Measurements from ENCODE around the gene FHAD1. TPM values are rescaled to one million over a fixed set of nuclear protein-coding genes. Genes with fewer than 3 reads are reported as not detected.

Gene FHAD1
- total RNA-seq, 1 donor from 2014 or later: 1.7 TPM

DNA sequence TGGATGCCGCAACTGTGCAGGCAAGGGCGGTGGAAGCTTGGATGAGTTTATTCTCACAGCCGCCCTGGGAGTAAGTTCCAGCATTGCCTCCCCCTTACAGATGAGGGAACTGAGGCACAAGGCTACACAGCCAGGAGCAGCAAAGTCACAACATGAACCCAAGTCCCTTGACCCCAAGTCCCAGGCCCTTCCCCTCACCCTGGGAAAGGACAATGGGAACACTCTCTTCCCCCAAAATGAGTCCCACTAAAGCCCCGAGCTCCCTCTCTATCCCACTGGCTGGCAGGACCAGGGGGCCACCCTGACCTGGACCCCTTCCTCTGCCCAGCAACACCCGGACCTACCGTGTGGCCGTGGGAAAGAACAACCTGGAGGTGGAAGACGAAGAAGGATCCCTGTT lies 195.1 kb downstream of the FHAD1 start:
- Mint-ChIP-seq H3K27ac (ENCODE audit: unreplicated experiment) (no peak overlapping the region), H3K36me3 (ENCODE audit: low read depth) (no peaks in the 10 kb centered on the region), H3K9me3 (no peaks in the 10 kb centered on the region), H3K27me3 (ENCODE audit: low read depth) (no peaks in the 10 kb centered on the region), H3K4me3 (no peak overlapping the region), H3K4me1 (no peaks in the 10 kb centered on the region)
- DNase-seq (ENCODE audit: low read depth, low spot score): no peak
- TF ChIP-seq CTCF (conservative IDR thresholded peaks at IDR 0.05): no peak

GRCh38 chr1:15442759-15443158 lies 195.7 kb downstream of the FHAD1 start:
- H3K9me3 Mint-ChIP-seq: no peaks in the 10 kb centered on the region
- no peak overlapping the region for H3K27ac Mint-ChIP-seq (ENCODE audit: unreplicated experiment)
- no peak for DNase-seq (ENCODE audit: low read depth, low spot score)
- no peak overlapping the region for H3K4me3 Mint-ChIP-seq
- no peaks in the 10 kb centered on the region for H3K36me3 Mint-ChIP-seq (ENCODE audit: low read depth)
- H3K27me3 Mint-ChIP-seq (ENCODE audit: low read depth): no peaks in the 10 kb centered on the region
- no peaks in the 10 kb centered on the region for H3K4me1 Mint-ChIP-seq
- TF ChIP-seq CTCF (conservative IDR thresholded peaks at IDR 0.05): no peak

DNA sequence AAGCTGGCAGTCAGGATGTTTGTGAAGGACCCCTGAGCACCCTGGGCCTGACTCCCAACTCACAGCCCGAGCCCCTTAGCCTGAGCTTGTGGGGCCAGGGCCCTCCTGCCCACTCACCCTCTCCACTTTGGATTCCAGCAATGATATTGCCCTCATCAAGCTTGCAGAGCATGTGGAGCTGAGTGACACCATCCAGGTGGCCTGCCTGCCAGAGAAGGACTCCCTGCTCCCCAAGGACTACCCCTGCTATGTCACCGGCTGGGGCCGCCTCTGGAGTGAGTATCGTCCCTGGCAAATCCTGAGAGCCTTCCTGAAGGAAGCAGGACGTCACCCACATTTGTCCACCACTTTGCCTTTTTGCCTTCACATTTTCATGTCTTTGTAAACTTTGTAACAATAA lies 196.3 kb downstream of the FHAD1 start:
- TF ChIP-seq CTCF (conservative IDR thresholded peaks at IDR 0.05): no peak
- Mint-ChIP-seq H3K4me3 (no peak overlapping the region), H3K27ac (ENCODE audit: unreplicated experiment) (no peak overlapping the region), H3K9me3 (no peaks in the 10 kb centered on the region), H3K4me1 (no peaks in the 10 kb centered on the region), H3K27me3 (ENCODE audit: low read depth) (no peaks in the 10 kb centered on the region), H3K36me3 (ENCODE audit: low read depth) (no peaks in the 10 kb centered on the region)
- no peak for DNase-seq (ENCODE audit: low read depth, low spot score)

GRCh38 chr1:15444468-15445389 lies 197.7 kb downstream of the FHAD1 start:
- Mint-ChIP-seq H3K27ac (ENCODE audit: unreplicated experiment) (no peak overlapping the region), H3K4me1 (no peaks in the 10 kb centered on the region), H3K4me3 (no peak overlapping the region), H3K9me3 (no peaks in the 10 kb centered on the region), H3K27me3 (ENCODE audit: low read depth) (no peaks in the 10 kb centered on the region), H3K36me3 (ENCODE audit: low read depth) (no peaks in the 10 kb centered on the region)
- TF ChIP-seq CTCF (conservative IDR thresholded peaks at IDR 0.05): no peak
- DNase-seq (ENCODE audit: low read depth, low spot score): no peak

DNA sequence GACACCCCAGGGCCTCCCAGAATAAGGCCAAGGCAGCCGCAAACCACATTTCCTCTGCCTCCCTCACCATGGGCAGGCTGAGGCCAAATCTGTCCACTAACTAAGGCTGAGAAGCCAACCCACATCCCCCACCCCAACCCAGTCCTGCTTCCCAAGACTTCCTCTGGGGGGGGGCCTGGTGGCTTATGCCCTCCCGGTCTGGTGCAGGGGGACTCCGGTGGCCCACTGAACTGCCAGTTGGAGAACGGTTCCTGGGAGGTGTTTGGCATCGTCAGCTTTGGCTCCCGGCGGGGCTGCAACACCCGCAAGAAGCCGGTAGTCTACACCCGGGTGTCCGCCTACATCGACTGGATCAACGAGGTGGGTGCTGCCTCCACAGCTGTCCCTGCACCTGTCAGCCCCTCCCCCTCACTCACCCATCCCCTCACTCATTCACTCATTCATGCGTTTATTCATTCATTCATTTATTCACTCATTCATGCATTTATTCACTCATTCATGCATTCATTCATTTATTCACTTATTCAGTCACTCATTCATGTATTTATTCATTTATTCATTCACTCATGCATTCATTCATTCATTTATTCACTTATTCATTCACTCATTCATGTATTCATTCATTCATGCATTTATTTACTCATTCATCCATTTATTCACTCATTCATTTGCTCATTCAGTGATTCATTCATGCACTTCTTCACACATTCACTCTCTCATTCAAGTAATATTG lies 198.5 kb downstream of the FHAD1 start:
- no peaks in the 10 kb centered on the region for H3K9me3 Mint-ChIP-seq
- no peaks in the 10 kb centered on the region for H3K27me3 Mint-ChIP-seq (ENCODE audit: low read depth)
- DNase-seq (ENCODE audit: low read depth, low spot score): no peak
- no peak overlapping the region for H3K27ac Mint-ChIP-seq (ENCODE audit: unreplicated experiment)
- no peak overlapping the region for H3K4me3 Mint-ChIP-seq
- no peaks in the 10 kb centered on the region for H3K4me1 Mint-ChIP-seq
- TF ChIP-seq CTCF (conservative IDR thresholded peaks at IDR 0.05): no peak
- H3K36me3 Mint-ChIP-seq (ENCODE audit: low read depth): no peaks in the 10 kb centered on the region
